HepG2 (cell line): ENCODE data around the gene AP2S1. TPM values are rescaled to one million over a fixed set of nuclear protein-coding genes. Genes with fewer than 3 reads are reported as not detected.
A peak's percentile ranks its signal among the peaks of the same experiment; 100 is the strongest.

Experiments used
- HOXA3 ChIP-seq: sonication (generic); formaldehyde crosslinking; IDR thresholded peaks from 2 replicates; pipeline ENCODE4 v1.5.0; 2020; ENCODE audit warnings: missing genetic modification reagents
- IRF2 ChIP-seq: IDR thresholded peaks from 2 replicates; pipeline ENCODE4 v1.6.1; 2018; ENCODE audit warnings: missing genetic modification reagents, missing compliant biosample characterization
- KAT7 ChIP-seq: IDR thresholded peaks from 2 replicates; pipeline ENCODE4 v1.6.1; 2018; ENCODE audit warnings: borderline replicate concordance, missing compliant biosample characterization
- KAT8 ChIP-seq: IDR thresholded peaks from 2 replicates; pipeline ENCODE4 v1.6.1; 2016; ENCODE audit warnings: missing genetic modification reagents, missing compliant biosample characterization
- MZF1 ChIP-seq: sonication (generic); formaldehyde crosslinking; IDR thresholded peaks from 2 replicates; pipeline ENCODE4 v1.8.1; 2023; ENCODE audit warnings: mild to moderate bottlenecking, missing genetic modification reagents, borderline replicate concordance
- PITX1 ChIP-seq: sonication (generic); formaldehyde crosslinking; IDR thresholded peaks from 2 replicates; pipeline ENCODE4 v1.5.1; 2020; ENCODE audit warnings: mild to moderate bottlenecking, missing genetic modification reagents
- POLR2A ChIP-seq, 2 experiments: IDR thresholded peaks; 2 replicates each; pipeline ENCODE4 v1.6.1; 2011; ENCODE audit warnings: low read depth in 2 of 2, low read length in 2 of 2, mild to moderate bottlenecking in 1 of 2, moderate library complexity in 1 of 2; ENCODE audit not compliant: insufficient read depth in 1 of 2
- RFXAP ChIP-seq: sonication (generic); formaldehyde crosslinking; IDR thresholded peaks from 2 replicates; pipeline ENCODE4 v1.4.0; 2020; ENCODE audit warnings: missing genetic modification reagents, borderline replicate concordance
- SNAPC2 ChIP-seq: sonication (generic); formaldehyde crosslinking; IDR thresholded peaks from 2 replicates; pipeline ENCODE4 v1.8.1; 2022; ENCODE audit warnings: mild to moderate bottlenecking, missing genetic modification reagents
- ZFAT ChIP-seq: sonication (generic); formaldehyde crosslinking; conservative IDR thresholded peaks from 2 replicates; pipeline ENCODE4 v1.8.1; 2023; ENCODE audit warnings: missing genetic modification reagents, inconsistent platforms
- ZIK1 ChIP-seq: sonication (generic); formaldehyde crosslinking; IDR thresholded peaks from 2 replicates; pipeline ENCODE4 v1.5.0; 2020; ENCODE audit warnings: mild to moderate bottlenecking, low read depth, missing genetic modification reagents, borderline replicate concordance
- ZNF18 ChIP-seq: sonication (generic); formaldehyde crosslinking; IDR thresholded peaks from 2 replicates; pipeline ENCODE4 v1.8.0; 2022; ENCODE audit warnings: mild to moderate bottlenecking, missing genetic modification reagents; ENCODE audit not compliant: insufficient replicate concordance
- ZNF20 ChIP-seq: sonication (generic); formaldehyde crosslinking; IDR thresholded peaks from 2 replicates; pipeline ENCODE4 v1.4.0; 2020; ENCODE audit warnings: mild to moderate bottlenecking, moderate library complexity, missing genetic modification reagents
- ZNF660 ChIP-seq: sonication (generic); formaldehyde crosslinking; IDR thresholded peaks from 2 replicates; pipeline ENCODE4 v1.5.1; 2020; ENCODE audit warnings: mild to moderate bottlenecking, low read depth, missing genetic modification reagents, borderline replicate concordance
- polyA plus RNA-seq, 8 experiments: library from polyadenylated mRNA; depleted of rRNA in 3 of 8; stranded (reverse) in 7 of 8; unstranded in 1 of 8; fragments of >200 nt; fragmentation: Illumina TruSeq in 4 of 8; extraction: Trizol in 4 of 8; gene quantifications; 2 replicates each; pipeline versions ENCODE4 v1.2.1 to v1.2.3, GENCODE V29; 2011 to 2016; ENCODE audit warnings: low read depth in 4 of 8, missing spikeins in 1 of 8, mixed read lengths in 1 of 8; ENCODE audit not compliant: insufficient read depth in 1 of 8
- total RNA-seq, 5 experiments: library from RNA; depleted of rRNA; stranded (reverse); fragments of >200 nt; fragmentation: Illumina TruSeq; extraction: Trizol; gene quantifications; 2 replicates each; pipeline ENCODE4 v1.2.3, GENCODE V29; 2016; ENCODE audit warnings: low read depth in 1 of 5
- TF ChIP-seq, protein P1 (sequence below): sonication (generic); formaldehyde crosslinking; IDR thresholded peaks from 2 replicates; pipeline ENCODE4 v1.8.0; 2022; ENCODE audit warnings: missing genetic modification reagents, mild to moderate bottlenecking, moderate library complexity, borderline replicate concordance
- TF ChIP-seq, protein P2 (sequence below): sonication (generic); formaldehyde crosslinking; IDR thresholded peaks from 2 replicates; pipeline ENCODE4 v1.4.0; 2020; ENCODE audit warnings: missing genetic modification reagents
- TF ChIP-seq, protein P3 (sequence below): sonication (generic); formaldehyde crosslinking; IDR thresholded peaks from 2 replicates; pipeline ENCODE4 v1.4.0; 2020; ENCODE audit warnings: missing genetic modification reagents, mild to moderate bottlenecking, borderline replicate concordance
- TF ChIP-seq, protein P4 (sequence below): IDR thresholded peaks from 2 replicates; pipeline ENCODE4 v1.6.1; 2012; ENCODE audit warnings: low read length, improper control_type of control experiment

AP2S1 gene
- total and polyA plus RNA-seq, 2 of the 13 experiments (the other 11 are each of a cell fraction or from before 2014, with no cell fraction given), result 45.2 to 86.1 TPM

DNA sequence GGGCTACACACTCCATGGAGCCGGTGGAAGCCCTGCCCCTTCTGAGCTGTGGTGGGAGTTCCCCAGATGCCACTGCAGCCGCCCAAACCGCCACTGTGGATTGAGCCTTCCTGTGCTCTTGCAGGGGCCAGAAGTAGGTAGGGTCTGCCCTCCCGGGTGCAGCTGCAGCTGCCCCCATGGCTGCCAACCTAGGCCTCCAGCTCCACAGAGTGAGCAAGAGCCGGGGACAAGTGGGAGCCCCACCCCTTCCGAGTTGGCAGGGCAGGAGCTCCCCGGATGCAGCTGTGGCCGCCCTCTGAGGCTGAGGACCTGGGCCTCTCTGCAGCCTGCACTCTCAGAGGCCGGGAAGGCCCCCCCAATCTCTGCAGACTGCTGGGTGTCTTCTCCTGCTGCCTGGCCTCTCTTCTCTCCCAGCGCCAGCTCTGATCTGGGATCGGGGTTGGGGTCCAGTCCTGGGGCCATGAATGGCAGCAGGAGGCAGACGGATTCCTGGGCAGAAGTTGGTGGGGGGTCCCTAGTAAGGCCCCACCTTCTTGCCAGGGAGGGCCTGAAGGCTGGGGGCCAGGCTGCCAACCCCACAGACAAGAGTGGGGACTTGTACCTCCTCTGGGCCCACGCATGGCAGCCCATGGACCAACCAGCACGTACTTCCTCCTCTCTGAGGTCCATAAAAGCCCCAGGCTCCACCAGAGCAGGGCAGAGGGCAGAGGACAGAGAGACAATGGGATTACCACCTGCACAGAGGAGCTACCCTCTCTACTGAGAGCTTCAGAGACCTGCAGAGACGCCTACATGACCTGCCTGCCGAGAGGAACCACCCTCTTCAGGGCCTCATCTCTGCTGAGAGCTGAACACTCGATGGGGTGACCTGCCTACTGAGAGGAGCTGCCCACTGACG, 28.9 kb downstream of the AP2S1 start (continued):
- TF ChIP-seq, protein P1, sequence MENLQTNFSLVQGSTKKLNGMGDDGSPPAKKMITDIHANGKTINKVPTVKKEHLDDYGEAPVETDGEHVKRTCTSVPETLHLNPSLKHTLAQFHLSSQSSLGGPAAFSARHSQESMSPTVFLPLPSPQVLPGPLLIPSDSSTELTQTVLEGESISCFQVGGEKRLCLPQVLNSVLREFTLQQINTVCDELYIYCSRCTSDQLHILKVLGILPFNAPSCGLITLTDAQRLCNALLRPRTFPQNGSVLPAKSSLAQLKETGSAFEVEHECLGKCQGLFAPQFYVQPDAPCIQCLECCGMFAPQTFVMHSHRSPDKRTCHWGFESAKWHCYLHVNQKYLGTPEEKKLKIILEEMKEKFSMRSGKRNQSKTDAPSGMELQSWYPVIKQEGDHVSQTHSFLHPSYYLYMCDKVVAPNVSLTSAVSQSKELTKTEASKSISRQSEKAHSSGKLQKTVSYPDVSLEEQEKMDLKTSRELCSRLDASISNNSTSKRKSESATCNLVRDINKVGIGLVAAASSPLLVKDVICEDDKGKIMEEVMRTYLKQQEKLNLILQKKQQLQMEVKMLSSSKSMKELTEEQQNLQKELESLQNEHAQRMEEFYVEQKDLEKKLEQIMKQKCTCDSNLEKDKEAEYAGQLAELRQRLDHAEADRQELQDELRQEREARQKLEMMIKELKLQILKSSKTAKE (CRISPR knock-in tag), result no peak
- TF ChIP-seq, protein P2, sequence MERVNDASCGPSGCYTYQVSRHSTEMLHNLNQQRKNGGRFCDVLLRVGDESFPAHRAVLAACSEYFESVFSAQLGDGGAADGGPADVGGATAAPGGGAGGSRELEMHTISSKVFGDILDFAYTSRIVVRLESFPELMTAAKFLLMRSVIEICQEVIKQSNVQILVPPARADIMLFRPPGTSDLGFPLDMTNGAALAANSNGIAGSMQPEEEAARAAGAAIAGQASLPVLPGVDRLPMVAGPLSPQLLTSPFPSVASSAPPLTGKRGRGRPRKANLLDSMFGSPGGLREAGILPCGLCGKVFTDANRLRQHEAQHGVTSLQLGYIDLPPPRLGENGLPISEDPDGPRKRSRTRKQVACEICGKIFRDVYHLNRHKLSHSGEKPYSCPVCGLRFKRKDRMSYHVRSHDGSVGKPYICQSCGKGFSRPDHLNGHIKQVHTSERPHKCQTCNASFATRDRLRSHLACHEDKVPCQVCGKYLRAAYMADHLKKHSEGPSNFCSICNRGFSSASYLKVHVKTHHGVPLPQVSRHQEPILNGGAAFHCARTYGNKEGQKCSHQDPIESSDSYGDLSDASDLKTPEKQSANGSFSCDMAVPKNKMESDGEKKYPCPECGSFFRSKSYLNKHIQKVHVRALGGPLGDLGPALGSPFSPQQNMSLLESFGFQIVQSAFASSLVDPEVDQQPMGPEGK, result peak; percentile 26; the same call in 1 of the 2 replicates
- peak; percentile 50 for TF ChIP-seq PITX1 (CRISPR knock-in tag)
- no peak for TF ChIP-seq ZFAT (CRISPR knock-in tag)
- peak; percentile 38 to 76; a peak in 1 of 4 replicates for TF ChIP-seq POLR2A (IDR thresholded peaks at IDR 0.05; ENCODE audit: insufficient read depth in 1 of 2, low read depth in 2 of 2, low read length in 2 of 2)
- TF ChIP-seq ZNF20 (CRISPR knock-in tag), result 0 out of 2 replicates have a peak, but pooled peaks have one; percentile 27
- peak; percentile 14; the same call in 1 of the 2 replicates for TF ChIP-seq RFXAP (CRISPR knock-in tag)
- TF ChIP-seq KAT7 (CRISPR knock-in tag), result peak; percentile 40; the same call in 1 of the 2 replicates
- TF ChIP-seq, protein P3, sequence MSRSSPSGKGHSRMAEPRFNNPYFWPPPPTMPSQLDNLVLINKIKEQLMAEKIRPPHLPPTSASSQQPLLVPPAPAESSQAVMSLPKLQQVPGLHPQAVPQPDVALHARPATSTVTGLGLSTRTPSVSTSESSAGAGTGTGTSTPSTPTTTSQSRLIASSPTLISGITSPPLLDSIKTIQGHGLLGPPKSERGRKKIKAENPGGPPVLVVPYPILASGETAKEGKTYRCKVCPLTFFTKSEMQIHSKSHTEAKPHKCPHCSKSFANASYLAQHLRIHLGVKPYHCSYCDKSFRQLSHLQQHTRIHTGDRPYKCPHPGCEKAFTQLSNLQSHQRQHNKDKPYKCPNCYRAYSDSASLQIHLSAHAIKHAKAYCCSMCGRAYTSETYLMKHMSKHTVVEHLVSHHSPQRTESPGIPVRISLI (CRISPR knock-in tag), result no peak
- no peak for TF ChIP-seq IRF2 (CRISPR knock-in tag)
- no peak for TF ChIP-seq ZIK1 (CRISPR knock-in tag)
- TF ChIP-seq HOXA3 (CRISPR knock-in tag), result no peak
- TF ChIP-seq, protein P4, sequence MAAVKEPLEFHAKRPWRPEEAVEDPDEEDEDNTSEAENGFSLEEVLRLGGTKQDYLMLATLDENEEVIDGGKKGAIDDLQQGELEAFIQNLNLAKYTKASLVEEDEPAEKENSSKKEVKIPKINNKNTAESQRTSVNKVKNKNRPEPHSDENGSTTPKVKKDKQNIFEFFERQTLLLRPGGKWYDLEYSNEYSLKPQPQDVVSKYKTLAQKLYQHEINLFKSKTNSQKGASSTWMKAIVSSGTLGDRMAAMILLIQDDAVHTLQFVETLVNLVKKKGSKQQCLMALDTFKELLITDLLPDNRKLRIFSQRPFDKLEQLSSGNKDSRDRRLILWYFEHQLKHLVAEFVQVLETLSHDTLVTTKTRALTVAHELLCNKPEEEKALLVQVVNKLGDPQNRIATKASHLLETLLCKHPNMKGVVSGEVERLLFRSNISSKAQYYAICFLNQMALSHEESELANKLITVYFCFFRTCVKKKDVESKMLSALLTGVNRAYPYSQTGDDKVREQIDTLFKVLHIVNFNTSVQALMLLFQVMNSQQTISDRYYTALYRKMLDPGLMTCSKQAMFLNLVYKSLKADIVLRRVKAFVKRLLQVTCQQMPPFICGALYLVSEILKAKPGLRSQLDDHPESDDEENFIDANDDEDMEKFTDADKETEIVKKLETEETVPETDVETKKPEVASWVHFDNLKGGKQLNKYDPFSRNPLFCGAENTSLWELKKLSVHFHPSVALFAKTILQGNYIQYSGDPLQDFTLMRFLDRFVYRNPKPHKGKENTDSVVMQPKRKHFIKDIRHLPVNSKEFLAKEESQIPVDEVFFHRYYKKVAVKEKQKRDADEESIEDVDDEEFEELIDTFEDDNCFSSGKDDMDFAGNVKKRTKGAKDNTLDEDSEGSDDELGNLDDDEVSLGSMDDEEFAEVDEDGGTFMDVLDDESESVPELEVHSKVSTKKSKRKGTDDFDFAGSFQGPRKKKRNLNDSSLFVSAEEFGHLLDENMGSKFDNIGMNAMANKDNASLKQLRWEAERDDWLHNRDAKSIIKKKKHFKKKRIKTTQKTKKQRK, result no peak
- peak; percentile 45 for TF ChIP-seq KAT8 (CRISPR knock-in tag)
- TF ChIP-seq ZNF660 (CRISPR knock-in tag), result no peak
- no peak for TF ChIP-seq MZF1
- TF ChIP-seq ZNF18 (CRISPR knock-in tag), result no peak
- TF ChIP-seq SNAPC2 (CRISPR knock-in tag), result 0 out of 2 replicates have a peak, but pooled peaks have one; percentile 49
